CD4-positive, alpha-beta memory T cell (primary cell): ENCODE results near the gene UQCC5. TPM values are rescaled to one million over a fixed set of nuclear protein-coding genes. Genes with fewer than 3 reads are reported as not detected.

Source experiments
- CTCF ChIA-PET: fragments of 350-600 bp; sonication (Branson Sonifier 250); formaldehyde crosslinking; loops from one replicate; lab custom pipeline; 2021; ENCODE audit warnings: inconsistent platforms; ENCODE audit not compliant: partially characterized antibody; lab: Charles Lee
- POLR2A ChIA-PET: fragments of 350-600 bp; sonication (Branson Sonifier 250); formaldehyde crosslinking; loops from one replicate; lab custom pipeline; 2021; ENCODE audit not compliant: partially characterized antibody; lab: Charles Lee
- DNase-seq, 5 donors: peaks; one replicate each; pipeline versions ENCODE4 v3.0.0 to v3.0.0-alpha.2; 2020 to 2022; ENCODE audit warnings: mixed read lengths in 1 of 5
- H3K27ac ChIP-seq: one replicate; pipeline ENCODE4 v1.7.0; 2013; ENCODE audit warnings: low read depth, low read length
- H3K27me3 ChIP-seq: 2 replicates; pipeline ENCODE4 v1.7.0; 2013; ENCODE audit warnings: mild to moderate bottlenecking, low read length, moderate library complexity; ENCODE audit not compliant: insufficient read depth
- H3K36me3 ChIP-seq: 2 replicates; pipeline ENCODE4 v1.7.0; 2013; ENCODE audit warnings: mild to moderate bottlenecking, low read length, moderate library complexity; ENCODE audit not compliant: insufficient read depth
- H3K4me1 ChIP-seq: 2 replicates; pipeline ENCODE4 v1.7.0; 2013; ENCODE audit warnings: mild to moderate bottlenecking, low read length, moderate library complexity; ENCODE audit not compliant: insufficient read depth
- H3K4me3 ChIP-seq, 2 donors: one replicate each; pipeline ENCODE4 v1.7.0; 2013; ENCODE audit warnings: low read length in 2 of 2, mild to moderate bottlenecking in 1 of 2
- H3K9me3 ChIP-seq, 2 donors: one replicate each; pipeline ENCODE4 v1.7.0; 2013; ENCODE audit warnings: low read length in 2 of 2, control low read depth in 1 of 2; ENCODE audit not compliant: control insufficient read depth in 1 of 2
- H3K27ac Mint-ChIP-seq, 7 donors: one replicate each; pipeline ENCODE4 v1.8.0; 2020 to 2021; ENCODE audit warnings: mixed read lengths in 7 of 7, mild to moderate bottlenecking in 6 of 7, inconsistent platforms in 3 of 7, moderate library complexity in 3 of 7
- H3K27me3 Mint-ChIP-seq, 2 donors: one replicate each; pipeline ENCODE4 v1.8.0; 2020 to 2021; ENCODE audit warnings: mixed read lengths in 2 of 2
- H3K36me3 Mint-ChIP-seq, 2 donors: one replicate each; pipeline ENCODE4 v1.8.0; 2020 to 2021; ENCODE audit warnings: mixed read lengths in 2 of 2, inconsistent platforms in 1 of 2, mild to moderate bottlenecking in 1 of 2
- H3K4me1 Mint-ChIP-seq, 4 donors: one replicate each; pipeline ENCODE4 v1.8.0; 2020 to 2021; ENCODE audit warnings: mixed read lengths in 4 of 4, mild to moderate bottlenecking in 1 of 4
- H3K4me3 Mint-ChIP-seq, 8 donors: one replicate each; pipeline ENCODE4 v1.8.0; 2020 to 2021; ENCODE audit warnings: mixed read lengths in 8 of 8, mild to moderate bottlenecking in 7 of 8, moderate library complexity in 6 of 8, inconsistent platforms in 3 of 8
- H3K9me3 Mint-ChIP-seq, 8 donors: one replicate each; pipeline ENCODE4 v1.8.0; 2020 to 2021; ENCODE audit warnings: mixed read lengths in 8 of 8, mild to moderate bottlenecking in 5 of 8, inconsistent platforms in 3 of 8, moderate library complexity in 1 of 8
- intact Hi-C: fragments of 100-400 bp; cut with micrococcal nuclease; formaldehyde crosslinking; loops from one replicate; pipeline ENCODE4 v1.15.1; 2023
- polyA plus RNA-seq, 2 donors: library from polyadenylated mRNA; unstranded; fragments of 300-500 nt; fragmentation: Illumina TruSeq; gene quantifications; one replicate each; pipeline ENCODE4 v1.2.3, GENCODE V29; 2021
- total RNA-seq, 2 experiments: library from RNA; stranded (reverse); gene quantifications; one replicate each; pipeline ENCODE4 v1.2.3, GENCODE V29; 2021

UQCC5 gene
- total and polyA plus RNA-seq, 4 experiments from 2014 or later, result 12.1 to 27.1 (median 19.8) TPM

GRCh38 chr3:52537726-52538421 lies 1.5 kb downstream of the UQCC5 start:
- no peak for DNase-seq
- peak overlapping the region; percentile 74 for H3K27ac ChIP-seq
- Mint-ChIP-seq H3K36me3 (peaks cover 7 to 30% of the 10 kb centered on the region in 2 donors), H3K4me1 (peaks cover 24 to 63% (median 46%) of the 10 kb centered on the region in 4 donors), H3K4me3 (peak overlapping the region; percentile 98 to 100 (median 100)), H3K27ac (peak overlapping the region; percentile 65 to 100 (median 99)), H3K9me3 (peaks cover 0 to 3% (median 0%) of the 10 kb centered on the region in 8 donors), H3K27me3 (no peaks in the 10 kb centered on the region)
- intact Hi-C loops, result loop anchor here (2.0 to 5.0 kb wide), 3 partner anchors 81 to 1037 kb away; partner anchors contain the start of genes DCAF1, GNL3 and PBRM1
- no peaks in the 10 kb centered on the region for H3K36me3 ChIP-seq
- ChIA-PET POLR2A (interaction anchor here (0.6 kb wide), 1 partner anchor 43 kb away, joined by 3 read pairs; no protein-coding TSS in a partner anchor), CTCF (interaction anchor here (0.6 kb wide), 1 partner anchor 9 kb away, joined by 3 read pairs; no protein-coding TSS in a partner anchor)
- peak overlapping the region; percentile 83 to 95 for H3K4me3 ChIP-seq
- H3K9me3 ChIP-seq, result no peaks in the 10 kb centered on the region
- peaks cover 39% of the 10 kb centered on the region for H3K4me1 ChIP-seq
- H3K27me3 ChIP-seq, result no peaks in the 10 kb centered on the region

DNA sequence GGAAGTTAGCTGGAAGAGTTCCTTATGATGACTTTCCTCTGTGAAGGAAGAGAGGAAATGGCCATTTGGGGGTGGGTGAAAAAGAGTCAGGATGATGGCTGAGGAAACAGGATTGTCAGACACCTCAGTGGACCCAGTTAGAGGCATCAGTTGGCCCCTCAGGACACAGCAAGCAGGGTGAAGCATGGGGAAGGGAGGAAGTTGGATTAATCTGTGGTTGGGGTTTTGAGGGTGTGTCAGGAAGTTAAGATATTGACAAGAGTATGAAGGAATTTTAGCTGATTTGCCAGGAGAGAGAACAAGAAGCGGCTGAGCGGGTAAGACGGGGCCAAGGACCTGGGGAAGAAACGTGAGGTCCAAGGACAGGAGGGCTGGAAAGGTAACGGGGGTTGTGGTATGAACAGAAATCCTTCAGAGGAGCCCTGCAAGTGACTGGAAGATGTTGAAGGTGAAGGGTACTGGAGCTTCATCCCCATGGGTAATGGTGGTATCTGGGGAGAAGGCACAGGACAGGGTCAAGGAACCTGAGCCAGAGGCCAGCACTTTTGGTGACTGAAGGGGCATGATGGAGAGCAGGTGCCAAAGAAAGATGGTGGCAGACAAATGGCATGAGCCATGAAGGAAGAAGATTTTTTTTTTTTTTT lies 2.7 kb downstream of the UQCC5 start:
- Histone ChIP-seq H3K4me1 (peaks cover 38% of the 10 kb centered on the region), H3K4me3 (no peak overlapping the region), H3K27ac (no peak overlapping the region), H3K9me3 (no peaks in the 10 kb centered on the region), H3K36me3 (no peaks in the 10 kb centered on the region), H3K27me3 (no peaks in the 10 kb centered on the region)
- Mint-ChIP-seq H3K4me3 (peak overlapping the region; percentile 40 to 100 (median 69)), H3K4me1 (peaks cover 26 to 63% (median 46%) of the 10 kb centered on the region in 4 donors), H3K27me3 (no peaks in the 10 kb centered on the region), H3K27ac (peak overlapping the region; percentile 2 to 89 (median 82)), H3K36me3 (peaks cover 7 to 34% of the 10 kb centered on the region in 2 donors), H3K9me3 (peaks cover 0 to 3% (median 0%) of the 10 kb centered on the region in 8 donors)
- CTCF ChIA-PET, result no interaction called here
- no peak for DNase-seq
- POLR2A ChIA-PET, result interaction anchor here (0.9 kb wide), 1 partner anchor 13 kb away, joined by 3 read pairs; no protein-coding TSS in a partner anchor
- intact Hi-C loops, result loop anchor here (5.0 kb wide), 1 partner anchor 148 kb away; the partner anchor contains the start of genes GNL3 and PBRM1

DNA sequence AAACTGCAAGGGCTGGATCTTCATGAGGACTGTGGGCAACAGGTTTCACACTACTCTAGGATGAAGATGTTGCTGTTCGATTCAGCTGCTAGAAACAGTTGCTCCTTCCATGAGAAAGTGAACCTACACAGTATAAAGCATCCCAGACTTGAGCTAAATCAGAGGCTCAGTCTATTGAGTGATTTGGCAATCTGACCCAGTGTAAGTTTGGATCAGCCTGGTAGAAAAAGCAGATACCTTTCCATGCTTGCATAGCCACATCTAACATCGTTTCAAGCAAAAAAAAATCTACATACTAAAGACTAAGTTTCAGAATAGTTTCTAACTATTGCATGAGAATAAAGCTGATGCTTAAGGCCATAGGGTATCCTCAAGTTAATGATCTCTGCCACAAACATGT lies 4.6 kb downstream of the UQCC5 start:
- Mint-ChIP-seq H3K27ac (peak overlapping the region in 4 of 7 donors; percentile 21 to 75 (median 47)), H3K36me3 (peaks cover 14 to 42% of the 10 kb centered on the region in 2 donors), H3K9me3 (peaks cover 0 to 3% (median 0%) of the 10 kb centered on the region in 8 donors), H3K4me1 (peaks cover 24 to 59% (median 37%) of the 10 kb centered on the region in 4 donors), H3K4me3 (no peak overlapping the region), H3K27me3 (no peaks in the 10 kb centered on the region)
- Histone ChIP-seq H3K27me3 (no peaks in the 10 kb centered on the region), H3K27ac (no peak overlapping the region), H3K9me3 (no peaks in the 10 kb centered on the region), H3K36me3 (no peaks in the 10 kb centered on the region), H3K4me3 (no peak overlapping the region), H3K4me1 (peaks cover 33% of the 10 kb centered on the region)
- intact Hi-C loops, result no loop called here
- ChIA-PET POLR2A (no interaction called here), CTCF (no interaction called here)
- no peak for DNase-seq

- intact Hi-C loops, result no loop called here
- H3K36me3 Mint-ChIP-seq, result peaks cover 13 to 50% of the 10 kb centered on the region in 2 donors
- no peak overlapping the region for H3K4me3 Mint-ChIP-seq
- Histone ChIP-seq H3K4me1 (peaks cover 3% of the 10 kb centered on the region), H3K9me3 (no peaks in the 10 kb centered on the region), H3K36me3 (peaks cover 10% of the 10 kb centered on the region), H3K4me3 (no peak overlapping the region), H3K27ac (no peak overlapping the region), H3K27me3 (no peaks in the 10 kb centered on the region)
- H3K27me3 Mint-ChIP-seq, result no peaks in the 10 kb centered on the region
- H3K27ac Mint-ChIP-seq, result peak overlapping the region in 5 of 7 donors; percentile 42 to 89 (median 51)
- H3K4me1 Mint-ChIP-seq, result peaks cover 2 to 20% (median 6%) of the 10 kb centered on the region in 4 donors
- no peaks in the 10 kb centered on the region for H3K9me3 Mint-ChIP-seq
- ChIA-PET CTCF (interaction anchor here (1.3 kb wide), 1 partner anchor 9 kb away, joined by 4 read pairs; the partner anchor contains the start of gene UQCC5), POLR2A (no interaction called here)
- DNase-seq, result no peak
Observed at GRCh38 chr3:52544937-52545336, 8.5 kb downstream of the UQCC5 start.

GRCh38 chr3:52546111-52546901 lies 9.9 kb downstream of the UQCC5 start:
- CTCF ChIA-PET, result interaction anchor here (1.1 kb wide), 1 partner anchor 9 kb away, joined by 3 read pairs; no protein-coding TSS in a partner anchor
- peaks cover 17 to 49% of the 10 kb centered on the region in 2 donors for H3K36me3 Mint-ChIP-seq
- H3K27ac Mint-ChIP-seq, result peak overlapping the region in 3 of 7 donors; percentile 22 to 48 (median 46)

GRCh38 chr3:52547143-52547542 lies 10.7 kb downstream of the UQCC5 start:
- Histone ChIP-seq H3K4me3 (no peak overlapping the region), H3K27me3 (no peaks in the 10 kb centered on the region), H3K27ac (no peak overlapping the region), H3K36me3 (peaks cover 19% of the 10 kb centered on the region), H3K4me1 (no peaks in the 10 kb centered on the region), H3K9me3 (no peaks in the 10 kb centered on the region)
- H3K9me3 Mint-ChIP-seq, result no peaks in the 10 kb centered on the region
- ChIA-PET POLR2A (interaction anchor here (0.6 to 1.6 kb wide), 2 partner anchors 11 to 77 kb away, joined by 3 to 5 read pairs; partner anchors contain the start of gene UQCC5), CTCF (interaction anchor here (1.1 kb wide), 1 partner anchor 10 kb away, joined by 3 read pairs; no protein-coding TSS in a partner anchor)
- intact Hi-C loops, result no loop called here
- no peaks in the 10 kb centered on the region for H3K27me3 Mint-ChIP-seq
- no peak for DNase-seq
- peaks cover 0 to 4% (median 2%) of the 10 kb centered on the region in 4 donors for H3K4me1 Mint-ChIP-seq
- H3K4me3 Mint-ChIP-seq, result no peak overlapping the region
- peak overlapping the region in 2 of 7 donors; percentile 4 to 10 for H3K27ac Mint-ChIP-seq
- H3K36me3 Mint-ChIP-seq, result peaks cover 20 to 49% of the 10 kb centered on the region in 2 donors

More at GRCh38 chr3:52546111-52546901, 9.9 kb downstream of the UQCC5 start:
- Histone ChIP-seq H3K9me3 (no peaks in the 10 kb centered on the region), H3K27ac (no peak overlapping the region), H3K27me3 (no peaks in the 10 kb centered on the region), H3K36me3 (peaks cover 19% of the 10 kb centered on the region), H3K4me3 (no peak overlapping the region), H3K4me1 (no peaks in the 10 kb centered on the region)
- no peak for DNase-seq
- POLR2A ChIA-PET, result interaction anchor here (0.6 to 1.6 kb wide), 3 partner anchors 10 to 78 kb away, joined by 3 to 5 read pairs (median 3); partner anchors contain the start of gene UQCC5
- intact Hi-C loops, result no loop called here
- no peak overlapping the region for H3K4me3 Mint-ChIP-seq
- no peaks in the 10 kb centered on the region for H3K9me3 Mint-ChIP-seq
- H3K4me1 Mint-ChIP-seq, result peaks cover 0 to 10% (median 2%) of the 10 kb centered on the region in 4 donors
- H3K27me3 Mint-ChIP-seq, result no peaks in the 10 kb centered on the region
